Bronchus fibroblast of lung (primary cell): Measurements from ENCODE around the gene LRRC3C. TPM values are rescaled to one million over a fixed set of nuclear protein-coding genes. Genes with fewer than 3 reads are reported as not detected.

Experiments used
- total RNA-seq: library from RNA; depleted of rRNA; stranded (reverse); fragments of >200 nt; gene quantifications from 2 replicates; pipeline ENCODE4 v1.2.3, GENCODE V29; 2015

LRRC3C gene, protein sequence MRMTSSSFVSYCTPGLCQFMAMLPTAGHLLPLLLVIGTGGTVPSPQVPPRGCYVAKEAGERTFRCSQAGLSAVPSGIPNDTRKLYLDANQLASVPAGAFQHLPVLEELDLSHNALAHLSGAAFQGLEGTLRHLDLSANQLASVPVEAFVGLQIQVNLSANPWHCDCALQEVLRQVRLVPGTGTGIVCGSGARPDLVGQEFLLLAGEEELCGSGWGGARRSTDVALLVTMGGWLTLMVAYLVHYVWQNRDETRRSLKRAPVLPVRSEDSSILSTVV
- total RNA-seq, result not detected in 2 replicates

GRCh38 chr17:39927101-39927928 is at the start of gene LRRC3C, which contains the start of gene ORMDL3:
LRRC3C (plus strand) TSS chr17:39927732; CDS start chr17:39941524, 13,792 bp downstream.
ORMDL3 (minus strand) TSS chr17:39927601; CDS start chr17:39924203, 3,398 bp downstream.

DNA sequence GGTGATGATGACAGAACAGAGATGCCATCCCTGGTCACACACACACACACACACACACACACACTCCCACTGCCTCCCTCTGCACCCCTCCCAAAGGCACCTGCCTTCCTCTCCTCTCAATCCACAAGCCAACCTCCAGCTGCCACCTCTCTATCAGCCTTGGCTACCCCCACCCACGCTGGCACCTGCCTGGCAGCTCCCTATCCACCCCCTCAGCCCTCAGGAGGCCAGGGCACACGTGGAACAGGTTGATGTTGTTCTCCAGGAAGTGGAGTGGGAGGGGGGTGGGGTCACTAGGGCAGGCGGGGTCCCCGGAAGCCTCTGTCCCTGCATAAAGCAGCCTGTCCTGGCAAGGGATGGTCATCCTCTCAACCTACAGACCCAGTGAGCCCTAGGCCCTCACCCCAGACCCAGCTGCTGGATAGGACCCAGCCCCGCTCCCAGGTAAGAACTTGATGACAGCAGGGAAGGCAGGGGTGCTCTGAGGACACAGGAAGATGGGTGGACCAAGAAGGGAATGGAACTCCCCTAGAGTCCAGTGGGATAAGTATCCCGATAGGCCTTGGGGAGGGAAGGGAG is 35.2 kb downstream of the LRRC3C start, which contains the start of gene GSDMA:
Gene GSDMA (plus strand): TSS at position 363 of the 579 bp plus-strand sequence. CDS start 2,684 bp downstream, outside the sequence.

DNA sequence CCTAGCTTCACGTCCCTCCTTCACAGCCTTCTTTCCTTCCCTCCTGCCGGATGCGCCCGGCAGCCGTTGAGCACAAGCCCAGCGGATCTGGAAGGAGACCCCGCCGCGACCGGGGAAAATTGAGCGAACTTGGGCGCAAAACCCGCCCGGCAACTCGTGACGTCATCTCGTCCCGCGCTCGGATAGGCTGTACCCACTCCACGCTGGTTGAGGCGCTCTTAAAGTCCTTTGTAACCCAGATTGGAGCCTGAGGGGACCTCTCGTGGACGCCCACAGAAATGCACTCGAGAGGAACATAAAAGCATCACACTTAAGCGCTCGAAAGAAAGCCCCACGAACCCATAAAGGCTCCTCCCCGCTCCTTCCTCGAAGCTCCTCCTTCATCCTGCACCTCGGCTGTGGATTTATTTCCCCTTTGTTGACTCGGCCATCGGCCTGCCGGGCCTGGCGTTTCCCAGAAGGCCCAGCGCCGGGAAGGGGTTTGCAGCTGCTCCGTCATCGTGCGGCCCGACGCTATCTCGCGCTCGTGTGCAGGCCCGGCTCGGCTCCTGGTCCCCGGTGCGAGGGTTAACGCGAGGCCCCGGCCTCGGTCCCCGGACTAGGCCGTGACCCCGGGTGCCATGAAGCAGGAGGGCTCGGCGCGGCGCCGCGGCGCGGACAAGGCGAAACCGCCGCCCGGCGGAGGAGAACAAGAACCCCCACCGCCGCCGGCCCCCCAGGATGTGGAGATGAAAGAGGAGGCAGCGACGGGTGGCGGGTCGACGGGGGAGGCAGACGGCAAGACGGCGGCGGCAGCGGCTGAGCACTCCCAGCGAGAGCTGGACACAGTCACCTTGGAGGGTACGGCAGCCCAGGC is 53.0 kb downstream of the LRRC3C start, which contains the start of gene PSMD3:
Gene PSMD3 (plus strand): TSS at position 457 of the 856 bp plus-strand sequence. CDS start 164 bp downstream, at position 621.

Other genes starting within 250 kb of the LRRC3C start
- gene PGAP3, start 239.7 kb upstream of the LRRC3C start, total RNA-seq, result 7.9 and 9.1 TPM in 2 replicates
- 27.7 and 35.5 TPM in 2 replicates for gene ERBB2, start 227.7 kb upstream of the LRRC3C start, total RNA-seq
- 71.5 and 77.4 TPM in 2 replicates for gene MIEN1, start 197.2 kb upstream of the LRRC3C start, total RNA-seq
- gene GRB7, start 189.8 kb upstream of the LRRC3C start, total RNA-seq, result 0.45 and 0.84 TPM in 2 replicates
- not detected in 2 replicates for gene IKZF3, start 63.4 kb upstream of the LRRC3C start, total RNA-seq
- not detected in 2 replicates for gene ZPBP2, start 59.5 kb upstream of the LRRC3C start, total RNA-seq
- gene GSDMB, start 9.1 kb upstream of the LRRC3C start, total RNA-seq, result 1.9 and 3.7 TPM in 2 replicates
- 24.4 and 32.1 TPM in 2 replicates for gene ORMDL3, start 131 bp upstream of the LRRC3C start, total RNA-seq
- not detected in 2 replicates for gene GSDMA, start 35.3 kb downstream of the LRRC3C start, total RNA-seq
- gene PSMD3, start 53.1 kb downstream of the LRRC3C start, total RNA-seq, result 149 TPM in 2 replicates
- 1.3 and 2.7 TPM in 2 replicates for gene CSF3, start 87.7 kb downstream of the LRRC3C start, total RNA-seq
- gene MED24, start 126.7 kb downstream of the LRRC3C start, total RNA-seq, result 86.4 and 90.4 TPM in 2 replicates
- 24.5 and 24.7 TPM in 2 replicates for gene THRA, start 135.2 kb downstream of the LRRC3C start, total RNA-seq
- gene NR1D1, start 172.9 kb downstream of the LRRC3C start, total RNA-seq, result 1.3 and 1.8 TPM in 2 replicates
- gene MSL1, start 194.2 kb downstream of the LRRC3C start, total RNA-seq, result 36.1 and 46.1 TPM in 2 replicates
- gene CASC3, start 212.8 kb downstream of the LRRC3C start, total RNA-seq, result 28.8 and 32.1 TPM in 2 replicates
- gene RAPGEFL1, start 249.7 kb downstream of the LRRC3C start, total RNA-seq, result 0.84 and 0.89 TPM in 2 replicates